Lower leg skin (tissue), 4 donors: ENCODE measurements around the gene ADAM17. TPM values are rescaled to one million over a fixed set of nuclear protein-coding genes. Genes with fewer than 3 reads are reported as not detected.

Experiments
- DNase-seq, 2 donors: peaks; one replicate each; pipeline ENCODE4 v3.0.0-alpha.2; 2019; ENCODE audit warnings: low spot score in 2 of 2
- H3K4me3 ChIP-seq: fragments of 200-600 bp; sonication (generic); 2 replicates; pipeline ENCODE4 v1.5.1; 2017; ENCODE audit warnings: mild to moderate bottlenecking, low read depth; ENCODE audit not compliant: poor library complexity, severe bottlenecking
- POLR2A ChIP-seq, 2 donors: fragments of 450-650 bp; IDR thresholded peaks; one replicate each; pipeline ENCODE4 v1.6.1; 2016 to 2017; ENCODE audit warnings: antibody characterized with exemption in 2 of 2, mild to moderate bottlenecking in 1 of 2, moderate library complexity in 1 of 2
- WGBS, 2 donors: methylation state at CpG; one replicate each; pipeline ENCODE4 v1.1.5; 2018; 5-methylcytosine and 5-hydroxymethylcytosine counted together
- intact Hi-C: fragments of 100-400 bp; cut with DNase I; formaldehyde crosslinking; loops from one replicate; pipeline ENCODE4 v1.15.0; 2023; ENCODE audit warnings: low total_unique reads
- total RNA-seq, 4 donors: library from RNA; depleted of rRNA; stranded (reverse); fragments of >200 nt; gene quantifications; one replicate each; pipeline ENCODE4 v1.1.0, GENCODE V29; 2016
- TF ChIP-seq, protein P1 (sequence below), 3 donors: fragments of 450-650 bp; IDR thresholded peaks; one replicate each; pipeline ENCODE4 v1.5.1; 2016; ENCODE audit warnings: antibody characterized with exemption in 3 of 3, mild to moderate bottlenecking in 3 of 3, moderate library complexity in 2 of 3

ADAM17 gene
- total RNA-seq, 4 donors from 2014 or later: 23.0 to 29.8 (median 27.5) TPM

DNA sequence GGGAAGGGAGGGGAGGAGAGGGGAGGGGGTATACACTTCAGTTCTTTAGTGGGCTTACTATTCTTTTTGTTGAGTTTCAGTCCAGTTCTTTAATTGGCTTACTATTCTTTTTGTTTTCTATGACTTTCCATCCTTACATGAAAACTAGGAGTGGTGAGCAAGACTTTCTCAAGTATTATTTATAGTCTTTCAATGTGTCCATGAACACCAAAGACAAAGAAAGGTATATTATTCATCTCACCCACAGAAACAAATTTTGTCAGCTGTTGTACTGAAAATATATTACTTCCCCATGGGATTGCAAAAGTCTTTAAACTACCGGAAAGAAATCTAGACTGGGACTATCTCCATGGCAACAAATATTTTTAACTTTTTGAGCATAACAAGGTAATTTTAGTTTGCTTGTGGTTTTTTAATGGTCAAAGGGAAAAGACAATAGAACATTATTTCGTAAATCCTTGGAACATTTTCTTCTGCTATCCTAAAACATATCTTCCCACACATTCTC lies 17.6 kb downstream of the ADAM17 start:
- DNase-seq: no peak
- intact Hi-C loops: no loop called here
- WGBS, 2 donors: 29 to 38% methylated on average over 2 of the region's 2 CpGs

DNA sequence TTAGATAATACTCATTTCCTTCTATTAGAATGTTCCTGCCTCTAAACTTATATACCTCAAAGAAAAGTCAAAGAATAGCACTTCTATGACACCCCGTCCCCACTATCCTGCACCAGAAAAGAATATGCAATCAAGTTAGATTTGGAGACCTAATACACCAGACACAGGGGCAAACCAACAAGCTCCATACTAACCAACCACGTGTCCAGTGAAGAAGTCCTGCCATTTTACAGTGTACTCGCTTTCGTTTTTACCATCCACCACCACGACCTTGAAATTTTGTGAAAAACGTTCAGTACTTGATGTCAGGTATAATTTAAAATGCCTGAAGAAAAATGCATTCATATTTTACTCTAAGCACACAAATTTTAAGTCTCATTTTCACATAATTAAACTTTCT lies 19.1 kb downstream of the ADAM17 start:
- 90 to 93% methylated on average over 6 of the region's 6 CpGs for WGBS, 2 donors
- TF ChIP-seq POLR2A (IDR thresholded peaks at IDR 0.05): no peak
- TF ChIP-seq, protein P1, sequence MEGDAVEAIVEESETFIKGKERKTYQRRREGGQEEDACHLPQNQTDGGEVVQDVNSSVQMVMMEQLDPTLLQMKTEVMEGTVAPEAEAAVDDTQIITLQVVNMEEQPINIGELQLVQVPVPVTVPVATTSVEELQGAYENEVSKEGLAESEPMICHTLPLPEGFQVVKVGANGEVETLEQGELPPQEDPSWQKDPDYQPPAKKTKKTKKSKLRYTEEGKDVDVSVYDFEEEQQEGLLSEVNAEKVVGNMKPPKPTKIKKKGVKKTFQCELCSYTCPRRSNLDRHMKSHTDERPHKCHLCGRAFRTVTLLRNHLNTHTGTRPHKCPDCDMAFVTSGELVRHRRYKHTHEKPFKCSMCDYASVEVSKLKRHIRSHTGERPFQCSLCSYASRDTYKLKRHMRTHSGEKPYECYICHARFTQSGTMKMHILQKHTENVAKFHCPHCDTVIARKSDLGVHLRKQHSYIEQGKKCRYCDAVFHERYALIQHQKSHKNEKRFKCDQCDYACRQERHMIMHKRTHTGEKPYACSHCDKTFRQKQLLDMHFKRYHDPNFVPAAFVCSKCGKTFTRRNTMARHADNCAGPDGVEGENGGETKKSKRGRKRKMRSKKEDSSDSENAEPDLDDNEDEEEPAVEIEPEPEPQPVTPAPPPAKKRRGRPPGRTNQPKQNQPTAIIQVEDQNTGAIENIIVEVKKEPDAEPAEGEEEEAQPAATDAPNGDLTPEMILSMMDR (IDR thresholded peaks at IDR 0.05): no peak
- H3K4me3 ChIP-seq: no peak overlapping the region
- intact Hi-C loops: no loop called here
- no peak for DNase-seq

More for the DNA sequence above, 17.6 kb downstream of the ADAM17 start:
- TF ChIP-seq POLR2A (IDR thresholded peaks at IDR 0.05): no peak
- TF ChIP-seq, protein P1 (IDR thresholded peaks at IDR 0.05): no peak
- H3K4me3 ChIP-seq: no peak overlapping the region

DNA sequence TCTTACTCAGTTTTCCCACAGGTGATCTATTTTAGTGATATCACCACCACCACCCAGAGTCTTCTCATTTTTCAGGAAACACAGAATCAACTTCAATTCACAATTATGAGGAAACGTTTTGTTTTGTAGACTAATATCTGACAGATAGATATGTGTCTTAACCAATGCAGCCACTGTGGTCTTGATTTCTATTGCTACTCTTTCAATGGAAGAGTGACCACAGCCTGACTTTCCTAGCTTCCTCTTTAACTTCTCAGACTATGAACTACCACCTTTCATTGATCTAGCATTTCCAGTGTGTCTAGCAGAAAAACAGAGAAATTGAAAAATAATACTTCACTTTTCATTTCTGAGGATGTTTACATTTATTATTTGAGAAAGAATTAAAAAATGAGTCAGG lies 20.5 kb downstream of the ADAM17 start:
- TF ChIP-seq, protein P1 (IDR thresholded peaks at IDR 0.05): no peak
- no peak for TF ChIP-seq POLR2A (IDR thresholded peaks at IDR 0.05)
- intact Hi-C loops: no loop called here
- DNase-seq: no peak
- WGBS, 2 donors: 79 to 81% methylated on average over 1 of the region's 1 CpG
- H3K4me3 ChIP-seq: no peak overlapping the region

GRCh38 chr2:9533663-9534062 lies 22.0 kb downstream of the ADAM17 start:
- intact Hi-C loops: no loop called here
- no peak overlapping the region for H3K4me3 ChIP-seq
- WGBS, 2 donors: 94 to 95% methylated on average over 2 of the region's 2 CpGs

DNA sequence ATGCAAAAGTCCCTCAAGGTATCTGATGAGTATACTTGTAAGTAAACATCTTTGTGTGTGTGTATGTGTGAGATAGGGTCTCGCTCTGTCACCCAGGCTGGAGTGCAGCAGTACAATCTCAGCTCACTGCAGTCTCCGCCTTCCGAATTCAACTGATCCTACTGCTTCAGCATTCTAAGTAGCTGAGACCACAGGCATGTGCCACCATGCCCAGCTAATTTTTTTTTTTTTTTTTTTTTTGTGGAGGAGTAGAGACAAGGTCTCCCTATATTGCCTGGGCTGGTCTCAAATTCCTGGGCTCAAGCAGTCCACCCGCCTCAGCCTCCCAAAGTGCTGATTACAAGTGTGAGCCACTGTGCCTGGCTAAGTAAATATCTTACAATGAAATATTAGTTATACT lies 23.2 kb downstream of the ADAM17 start:
- intact Hi-C loops: no loop called here
- DNase-seq: no peak
- WGBS, 2 donors: 79 to 97% methylated on average over 4 of the region's 4 CpGs
- H3K4me3 ChIP-seq: no peak overlapping the region
- no peak for TF ChIP-seq POLR2A (IDR thresholded peaks at IDR 0.05)
- TF ChIP-seq, protein P1 (IDR thresholded peaks at IDR 0.05): no peak

More at GRCh38 chr2:9533663-9534062, 22.0 kb downstream of the ADAM17 start:
- TF ChIP-seq, protein P1 (IDR thresholded peaks at IDR 0.05): no peak
- TF ChIP-seq POLR2A (IDR thresholded peaks at IDR 0.05): no peak
- DNase-seq: no peak
